ENCODE data around the gene ALDH1B1. TPM values are rescaled to one million over a fixed set of nuclear protein-coding genes. Genes with fewer than 3 reads are reported as not detected.

ALDH1B1 gene
- total and polyA plus RNA-seq, 2 donors (not counting 3 experiments of a cell fraction or from before 2014, with no cell fraction given): 11.5 to 20.5 TPM

DNA sequence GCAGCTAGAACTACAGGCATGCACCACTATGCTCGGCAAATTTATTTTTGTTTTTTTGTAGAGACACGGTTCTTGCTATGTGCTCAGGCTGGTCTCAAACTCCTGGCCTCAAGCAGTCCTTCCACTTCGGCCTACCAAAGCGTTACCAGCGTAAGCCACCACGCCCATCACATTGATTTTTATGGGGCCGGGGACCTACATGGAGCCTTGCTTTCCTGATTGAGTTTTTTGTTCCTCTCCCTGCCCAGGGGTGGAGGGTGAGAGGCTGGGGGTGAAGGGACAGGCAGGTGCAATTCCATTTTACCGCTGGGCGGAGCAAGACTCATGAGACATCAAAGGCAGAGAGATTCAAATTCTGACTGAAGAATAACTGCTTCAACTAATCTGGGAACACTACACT is 1.9 kb downstream of the ALDH1B1 start:
- BruUV-seq (replicated peaks): no TSS peak
- no peak overlapping the region for H3K27ac ChIP-seq (ENCODE audit: insufficient read depth, low read depth, low read length)
- ChIA-PET CTCF (interaction anchor here (1.2 kb wide), 1 partner anchor 25 kb away, joined by 3 read pairs; no protein-coding TSS in a partner anchor), POLR2A (no interaction called here)
- H2AFZ ChIP-seq (ENCODE audit: low read depth, low read length): no peak overlapping the region
- DNase-seq (ENCODE audit: low read depth, low spot score): no peak
- H3K4me3 ChIP-seq (replicated peaks in 1 of 3; ENCODE audit: insufficient read depth in 1 of 3, low read depth in 1 of 3, low read length in 3 of 3): no peak overlapping the region
- H3K4me1 ChIP-seq (ENCODE audit: control insufficient read depth, extremely low read depth, insufficient read depth, low read length): peaks cover 7% of the 10 kb centered on the region
- H3K79me2 ChIP-seq (ENCODE audit: control insufficient read depth, insufficient read depth, low read length): peaks cover 22% of the 10 kb centered on the region
- H3K9me3 ChIP-seq (replicated peaks; ENCODE audit: control insufficient read depth, insufficient read depth, low read length): no peaks in the 10 kb centered on the region
- no peak overlapping the region for H3K4me2 ChIP-seq (ENCODE audit: insufficient read depth, low read length)
- intact Hi-C loops (cut with micrococcal nuclease) (loop anchor here (5.0 kb wide), 1 partner anchor 592 kb away; the partner anchor contains the start of gene DCAF10), dilution Hi-C loops (cut with MboI; ENCODE audit: extremely low pct_ligation_motif_present, low sequenced_read_pairs) (no loop called here)
- no peaks in the 10 kb centered on the region for H4K20me1 ChIP-seq (replicated peaks; ENCODE audit: control insufficient read depth, extremely low read depth, insufficient read depth, low read length)
- no peak overlapping the region for H3K9ac ChIP-seq (replicated peaks; ENCODE audit: extremely low read depth, insufficient read depth, low read length)
- no peaks in the 10 kb centered on the region for H3K9me1 ChIP-seq (replicated peaks; ENCODE audit: control insufficient read depth, extremely low read depth, insufficient read depth, low read length)
- TF ChIP-seq EZH2 (IDR thresholded peaks at IDR 0.05; ENCODE audit: borderline replicate concordance, low read depth, low read length, severe bottlenecking) (no peak), MYC (IDR thresholded peaks at IDR 0.05; ENCODE audit: low read depth, low read length) (no peak), JUN (IDR thresholded peaks at IDR 0.05; ENCODE audit: borderline replicate concordance, insufficient read depth, insufficient read length, low read depth) (no peak)
- no peak for FAIRE-seq
- H3K27me3 ChIP-seq (ENCODE audit: control insufficient read depth in 2 of 2, insufficient read depth in 2 of 2, low read length in 2 of 2): no peaks in the 10 kb centered on the region
- peaks cover 2 to 10% of the 10 kb centered on the region in 2 experiments for H3K36me3 ChIP-seq (ENCODE audit: control insufficient read depth in 2 of 2, extremely low read depth in 1 of 2, insufficient read depth in 2 of 2, low read length in 2 of 2)

DNA sequence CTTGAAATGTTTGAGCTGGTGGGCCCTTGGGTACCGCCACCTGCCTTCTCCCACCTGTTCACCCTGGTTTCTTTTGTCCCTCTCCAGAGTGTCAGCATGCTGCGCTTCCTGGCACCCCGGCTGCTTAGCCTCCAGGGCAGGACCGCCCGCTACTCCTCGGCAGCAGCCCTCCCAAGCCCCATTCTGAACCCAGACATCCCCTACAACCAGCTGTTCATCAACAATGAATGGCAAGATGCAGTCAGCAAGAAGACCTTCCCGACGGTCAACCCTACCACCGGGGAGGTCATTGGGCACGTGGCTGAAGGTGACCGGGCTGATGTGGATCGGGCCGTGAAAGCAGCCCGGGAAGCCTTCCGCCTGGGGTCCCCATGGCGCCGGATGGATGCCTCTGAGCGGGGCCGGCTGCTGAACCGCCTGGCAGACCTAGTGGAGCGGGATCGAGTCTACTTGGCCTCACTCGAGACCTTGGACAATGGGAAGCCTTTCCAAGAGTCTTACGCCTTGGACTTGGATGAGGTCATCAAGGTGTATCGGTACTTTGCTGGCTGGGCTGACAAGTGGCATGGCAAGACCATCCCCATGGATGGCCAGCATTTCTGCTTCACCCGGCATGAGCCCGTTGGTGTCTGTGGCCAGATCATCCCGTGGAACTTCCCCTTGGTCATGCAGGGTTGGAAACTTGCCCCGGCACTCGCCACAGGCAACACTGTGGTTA is 3.3 kb downstream of the ALDH1B1 start:
- no TSS peak for BruUV-seq (replicated peaks)
- no peaks in the 10 kb centered on the region for H3K9me1 ChIP-seq (replicated peaks; ENCODE audit: control insufficient read depth, extremely low read depth, insufficient read depth, low read length)
- dilution Hi-C loops (cut with MboI; ENCODE audit: extremely low pct_ligation_motif_present, low sequenced_read_pairs) (no loop called here), intact Hi-C loops (cut with micrococcal nuclease) (no loop called here)
- peaks cover 7% of the 10 kb centered on the region for H3K4me1 ChIP-seq (ENCODE audit: control insufficient read depth, extremely low read depth, insufficient read depth, low read length)
- H3K27me3 ChIP-seq (ENCODE audit: control insufficient read depth in 2 of 2, insufficient read depth in 2 of 2, low read length in 2 of 2): no peaks in the 10 kb centered on the region
- H3K9me3 ChIP-seq (replicated peaks; ENCODE audit: control insufficient read depth, insufficient read depth, low read length): no peaks in the 10 kb centered on the region
- no peak overlapping the region for H3K27ac ChIP-seq (ENCODE audit: insufficient read depth, low read depth, low read length)
- no peak overlapping the region for H3K9ac ChIP-seq (replicated peaks; ENCODE audit: extremely low read depth, insufficient read depth, low read length)
- H2AFZ ChIP-seq (ENCODE audit: low read depth, low read length): no peak overlapping the region
- ChIA-PET POLR2A (no interaction called here), CTCF (no interaction called here)
- peaks cover 2 to 10% of the 10 kb centered on the region in 2 experiments for H3K36me3 ChIP-seq (ENCODE audit: control insufficient read depth in 2 of 2, extremely low read depth in 1 of 2, insufficient read depth in 2 of 2, low read length in 2 of 2)
- no peak for FAIRE-seq
- no peak for DNase-seq (ENCODE audit: low read depth, low spot score)
- no peak overlapping the region for H3K4me3 ChIP-seq (replicated peaks in 1 of 3; ENCODE audit: insufficient read depth in 1 of 3, low read depth in 1 of 3, low read length in 3 of 3)
- no peak overlapping the region for H3K4me2 ChIP-seq (ENCODE audit: insufficient read depth, low read length)
- H3K79me2 ChIP-seq (ENCODE audit: control insufficient read depth, insufficient read depth, low read length): peaks cover 22% of the 10 kb centered on the region
- TF ChIP-seq POLR2A (IDR thresholded peaks at IDR 0.05; ENCODE audit: low read depth, low read length): no peak
- no peak for TF ChIP-seq MYC (IDR thresholded peaks at IDR 0.05; ENCODE audit: low read depth, low read length)
- TF ChIP-seq, protein P1, sequence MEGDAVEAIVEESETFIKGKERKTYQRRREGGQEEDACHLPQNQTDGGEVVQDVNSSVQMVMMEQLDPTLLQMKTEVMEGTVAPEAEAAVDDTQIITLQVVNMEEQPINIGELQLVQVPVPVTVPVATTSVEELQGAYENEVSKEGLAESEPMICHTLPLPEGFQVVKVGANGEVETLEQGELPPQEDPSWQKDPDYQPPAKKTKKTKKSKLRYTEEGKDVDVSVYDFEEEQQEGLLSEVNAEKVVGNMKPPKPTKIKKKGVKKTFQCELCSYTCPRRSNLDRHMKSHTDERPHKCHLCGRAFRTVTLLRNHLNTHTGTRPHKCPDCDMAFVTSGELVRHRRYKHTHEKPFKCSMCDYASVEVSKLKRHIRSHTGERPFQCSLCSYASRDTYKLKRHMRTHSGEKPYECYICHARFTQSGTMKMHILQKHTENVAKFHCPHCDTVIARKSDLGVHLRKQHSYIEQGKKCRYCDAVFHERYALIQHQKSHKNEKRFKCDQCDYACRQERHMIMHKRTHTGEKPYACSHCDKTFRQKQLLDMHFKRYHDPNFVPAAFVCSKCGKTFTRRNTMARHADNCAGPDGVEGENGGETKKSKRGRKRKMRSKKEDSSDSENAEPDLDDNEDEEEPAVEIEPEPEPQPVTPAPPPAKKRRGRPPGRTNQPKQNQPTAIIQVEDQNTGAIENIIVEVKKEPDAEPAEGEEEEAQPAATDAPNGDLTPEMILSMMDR (IDR thresholded peaks at IDR 0.05; ENCODE audit: extremely low read depth in 1 of 2, insufficient read depth in 1 of 2, low read depth in 1 of 2, low read length in 2 of 2): no peak
- no peak for TF ChIP-seq JUN (IDR thresholded peaks at IDR 0.05; ENCODE audit: borderline replicate concordance, insufficient read depth, insufficient read length, low read depth)
- TF ChIP-seq POLR2AphosphoS5 (IDR thresholded peaks at IDR 0.05; ENCODE audit: insufficient read depth, low read depth, low read length): no peak
- no peak for TF ChIP-seq EZH2 (IDR thresholded peaks at IDR 0.05; ENCODE audit: borderline replicate concordance, low read depth, low read length, severe bottlenecking)
- TF ChIP-seq, protein P2, sequence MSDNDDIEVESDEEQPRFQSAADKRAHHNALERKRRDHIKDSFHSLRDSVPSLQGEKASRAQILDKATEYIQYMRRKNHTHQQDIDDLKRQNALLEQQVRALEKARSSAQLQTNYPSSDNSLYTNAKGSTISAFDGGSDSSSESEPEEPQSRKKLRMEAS (IDR thresholded peaks at IDR 0.05; ENCODE audit: insufficient read depth, insufficient read length): no peak
- TF ChIP-seq FOS (IDR thresholded peaks at IDR 0.05; ENCODE audit: borderline replicate concordance, insufficient read depth, low read length): no peak
- no peak for TF ChIP-seq GATA2 (IDR thresholded peaks at IDR 0.05; ENCODE audit: insufficient read depth, insufficient read length, low read depth, low read length)
- H4K20me1 ChIP-seq (replicated peaks; ENCODE audit: control insufficient read depth, extremely low read depth, insufficient read depth, low read length): no peaks in the 10 kb centered on the region

Measured in endothelial cell of umbilical vein (primary cell).